ENCODE measurements around the gene CNN2. TPM values are rescaled to one million over a fixed set of nuclear protein-coding genes. Genes with fewer than 3 reads are reported as not detected.
"Not testable (repeated sequence)": the region's sequence is repeated elsewhere in the genome, so short reads cannot be mapped to it uniquely, and the experiment has no call there.

The CNN2 gene
- total RNA-seq, 6 experiments from 2014 or later: 16.4 to 53.8 (median 22.2) TPM

- peaks cover 0 to 46% (median 11%) of the 10 kb centered on the region in 4 donors for H3K4me1 ChIP-seq
- DNase-seq (peak; percentile 98), ATAC-seq (peak; percentile 86 to 93 (median 92))
- peak within 1 kb of the TSS; percentile 72 to 81 (median 72) for H3K4me3 ChIP-seq
- H3K27me3 ChIP-seq: no peaks in the 10 kb centered on the region
- H3K27ac ChIP-seq: peak within 1 kb of the TSS; percentile 82 to 97 (median 94)
- H3K9me3 ChIP-seq: no peaks in the 10 kb centered on the region
- no peaks in the 10 kb centered on the region for H3K36me3 ChIP-seq
- TF ChIP-seq CTCF (IDR thresholded peaks at IDR 0.05) (peak in 1 of 4 donors; percentile 16), POLR2A (IDR thresholded peaks at IDR 0.05) (peak; percentile 89)
- intact Hi-C loops (cut with DNase I): no loop called here
- 1% methylated on average over 10 of the region's 68 CpGs for WGBS (ENCODE audit: insufficient coverage, low coverage, low lambda C conversion rate, missing lambda C conversion rate)
Measured at GRCh38 chr19:1020868-1021425, 5.5 kb upstream of the CNN2 start, which contains the start of gene TMEM259. TMEM259 (minus strand) TSS chr19:1021123; CDS start chr19:1020996, 127 bp downstream.

- intact Hi-C loops (cut with DNase I); H3K9me3 ChIP-seq; H3K36me3 ChIP-seq; ATAC-seq; DNase-seq; H3K27ac ChIP-seq; H3K4me3 ChIP-seq; H3K27me3 ChIP-seq: not testable (repeated sequence)
- 84% methylated on average over 4 of the region's 5 CpGs for WGBS (ENCODE audit: insufficient coverage, low coverage, low lambda C conversion rate, missing lambda C conversion rate)
- H3K4me1 ChIP-seq: peaks cover 0 to 17% (median 0%) of the 10 kb centered on the region in 4 donors
Measured at GRCh38 chr19:1023883-1024188, 2.6 kb upstream of the CNN2 start.

DNA sequence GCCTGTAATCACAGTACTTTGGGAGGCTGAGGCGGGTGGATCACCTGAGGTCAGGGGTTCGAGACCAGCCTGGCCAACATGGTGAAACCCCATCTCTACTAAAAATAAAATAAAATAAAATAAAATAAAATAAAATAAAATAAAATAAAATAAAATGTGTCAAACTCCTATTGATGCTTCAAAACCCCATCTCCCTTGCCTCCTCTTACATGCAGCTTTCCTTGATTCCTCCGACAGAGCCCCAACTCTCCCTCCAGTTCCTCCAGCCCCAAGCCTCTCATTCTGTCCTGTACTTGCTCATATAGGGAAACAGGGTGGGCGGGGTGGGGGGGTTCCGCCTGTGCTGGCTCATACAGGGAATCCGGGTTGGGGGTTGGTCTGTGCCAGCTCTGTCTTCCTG, 1.3 kb upstream of the CNN2 start:
- DNase-seq; intact Hi-C loops (cut with DNase I); H3K36me3 ChIP-seq; H3K4me1 ChIP-seq; H3K9me3 ChIP-seq; ATAC-seq; H3K27me3 ChIP-seq; H3K4me3 ChIP-seq; H3K27ac ChIP-seq: not testable (repeated sequence)
- WGBS (ENCODE audit: insufficient coverage, low coverage, low lambda C conversion rate, missing lambda C conversion rate): 79% methylated on average over 6 of the region's 6 CpGs

GRCh38 chr19:1026783-1027649, 608 bp downstream of the CNN2 start:
- TF ChIP-seq POLR2A (IDR thresholded peaks at IDR 0.05): no peak
- no peak for TF ChIP-seq CTCF (IDR thresholded peaks at IDR 0.05)
- intact Hi-C loops (cut with DNase I): no loop called here
- Histone ChIP-seq H3K4me3 (peak overlapping the region; percentile 75 to 89 (median 79)), H3K4me1 (peaks cover 0 to 7% (median 0%) of the 10 kb centered on the region in 4 donors), H3K36me3 (no peaks in the 10 kb centered on the region), H3K9me3 (no peaks in the 10 kb centered on the region), H3K27me3 (no peaks in the 10 kb centered on the region), H3K27ac (peak overlapping the region; percentile 87 to 92 (median 92))
- no peak for DNase-seq
- ATAC-seq: peak; percentile 2 to 6 (median 4)
- 14% methylated on average over 23 of the region's 36 CpGs for WGBS (ENCODE audit: insufficient coverage, low coverage, low lambda C conversion rate, missing lambda C conversion rate)

- Histone ChIP-seq H3K27ac (peak overlapping the region; percentile 51 to 92 (median 87)), H3K36me3 (peaks cover 0 to 5% (median 2%) of the 10 kb centered on the region in 4 donors), H3K9me3 (no peaks in the 10 kb centered on the region), H3K4me3 (peak overlapping the region; percentile 75 to 89 (median 79)), H3K4me1 (peaks cover 0 to 4% (median 0%) of the 10 kb centered on the region in 4 donors), H3K27me3 (no peaks in the 10 kb centered on the region)
- ATAC-seq: peak in 2 of 4 donors; percentile 3
- intact Hi-C loops (cut with DNase I): no loop called here
- DNase-seq: no peak
- 13% methylated on average over 6 of the region's 16 CpGs for WGBS (ENCODE audit: insufficient coverage, low coverage, low lambda C conversion rate, missing lambda C conversion rate)
- TF ChIP-seq POLR2A (IDR thresholded peaks at IDR 0.05): no peak
- TF ChIP-seq CTCF (IDR thresholded peaks at IDR 0.05): no peak
Measured at GRCh38 chr19:1027650-1028061, 1.2 kb downstream of the CNN2 start.
